RWPE1 (cell line): ENCODE data around the gene POLE.

Source experiments
- CTCF ChIA-PET: fragments of 350-600 bp; sonication (Branson Sonifier 250); formaldehyde crosslinking; extraction: SDS; loops from one replicate; lab custom pipeline; 2021; lab: Yijun Ruan, JAX
- POLR2A ChIA-PET: fragments of 400-600 bp; formaldehyde crosslinking; extraction: SDS; loops from one replicate; lab custom pipeline; 2020; ENCODE audit warnings: antibody characterized with exemption; ENCODE audit not compliant: low non-redundant PET; lab: Yijun Ruan, JAX
- DNase-seq: peaks from one replicate; pipeline ENCODE4 v3.0.0; 2012; ENCODE audit warnings: low spot score
- H3K27ac ChIP-seq: fragments of 450-650 bp; 2 replicates; pipeline ENCODE4 v1.5.1; 2017
- CTCF ChIP-seq: fragments of 450-650 bp; conservative IDR thresholded peaks from 2 replicates; pipeline ENCODE4 v1.5.1; 2017; ENCODE audit warnings: low read depth, mild to moderate bottlenecking

The POLE gene

GRCh38 chr12:132731574-132731973 is 44.4 kb upstream of the POLE start:
- H3K27ac ChIP-seq: no peak overlapping the region
- POLR2A ChIA-PET: interaction anchor here (0.9 kb wide), 1 partner anchor 28 kb away, joined by 5 read pairs; no protein-coding TSS in a partner anchor
- DNase-seq: no peak
- TF ChIP-seq CTCF: no peak
- CTCF ChIA-PET: no interaction called here

- TF ChIP-seq CTCF: no peak
- DNase-seq: no peak
- POLR2A ChIA-PET: no interaction called here
- CTCF ChIA-PET: interaction anchor here (0.7 kb wide), 1 partner anchor 58 kb away, joined by 3 read pairs; no protein-coding TSS in a partner anchor
- H3K27ac ChIP-seq: peak overlapping the region; percentile 35
These were observed 43.2 kb upstream of the POLE start for GRCh38 chr12:132730353-132730752.

- H3K27ac ChIP-seq: peak overlapping the region; percentile 35
- CTCF ChIA-PET: interaction anchor here (0.6 kb wide), 1 partner anchor 168 kb away, joined by 3 read pairs; no protein-coding TSS in a partner anchor
- no peak for DNase-seq
- POLR2A ChIA-PET: no interaction called here
- no peak for TF ChIP-seq CTCF
These were observed 42.6 kb upstream of the POLE start for GRCh38 chr12:132729541-132730320.

GRCh38 chr12:132728502-132728901 is 41.4 kb upstream of the POLE start:
- CTCF ChIA-PET: no interaction called here
- TF ChIP-seq CTCF: no peak
- POLR2A ChIA-PET: no interaction called here
- H3K27ac ChIP-seq: peak overlapping the region; percentile 23; the same call in 1 of the 2 replicates
- no peak for DNase-seq

GRCh38 chr12:132727091-132727794 is 40.1 kb upstream of the POLE start:
- no peak for DNase-seq
- ChIA-PET CTCF (no interaction called here), POLR2A (no interaction called here)
- peak overlapping the region; percentile 23; the same call in 1 of the 2 replicates for H3K27ac ChIP-seq
- TF ChIP-seq CTCF: no peak

GRCh38 chr12:132726386-132726785 is 39.2 kb upstream of the POLE start:
- DNase-seq: no peak
- ChIA-PET CTCF (no interaction called here), POLR2A (no interaction called here)
- no peak for TF ChIP-seq CTCF
- no peak overlapping the region for H3K27ac ChIP-seq
